ENCODE data around the gene GSDME.
A peak's percentile ranks its signal among the peaks of the same experiment; 100 is the strongest.

GSDME gene

DNA sequence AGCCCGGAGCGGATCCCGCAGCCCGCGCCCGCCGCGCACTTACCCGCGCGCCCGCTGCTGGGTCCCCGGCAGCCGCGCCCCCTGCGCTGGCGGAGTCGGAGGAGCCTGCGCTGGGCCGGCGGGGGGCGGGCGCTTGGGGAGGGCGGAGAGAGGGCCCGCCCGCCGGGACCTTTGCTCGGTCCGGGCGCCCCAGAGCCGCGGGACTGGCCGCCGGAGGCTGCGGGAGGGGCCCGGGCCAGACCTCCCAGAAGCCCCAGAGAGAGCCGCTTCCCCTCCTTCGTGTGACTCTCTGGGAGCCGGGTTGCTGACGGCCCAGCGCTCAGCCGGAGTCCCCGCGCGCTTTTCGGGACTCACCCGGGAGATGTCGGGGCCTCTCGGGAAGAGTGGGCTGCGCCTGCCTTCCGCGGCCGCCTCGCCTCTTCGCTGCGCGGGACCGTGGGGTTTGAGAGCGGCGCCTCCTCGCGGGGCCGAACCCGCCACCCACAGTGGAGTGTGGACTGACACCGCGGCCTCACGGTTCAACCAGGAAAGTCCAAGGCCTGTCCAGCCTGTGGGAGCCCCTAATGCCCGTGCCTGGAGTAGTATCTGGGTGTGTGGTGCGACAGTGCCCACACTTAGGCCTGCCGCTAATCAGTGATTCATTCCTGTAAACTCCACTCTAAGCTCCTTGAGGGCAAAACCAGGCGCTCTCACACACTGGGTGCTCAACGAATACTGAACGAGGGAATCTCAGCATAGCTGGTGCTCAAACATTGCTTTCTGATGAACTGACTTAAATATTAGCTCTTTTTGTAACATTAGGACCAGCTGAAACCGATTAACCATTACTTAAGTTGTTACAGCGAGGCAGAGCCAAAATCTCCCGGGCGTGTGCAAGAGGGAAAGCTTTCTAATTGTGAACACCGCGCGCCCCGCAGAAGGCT lies at the start of gene GSDME:
Gene GSDME (minus strand): TSS at position 112 of the 923 bp plus-strand sequence. CDS start 7,690 bp downstream, outside the sequence.
- peak within 1 kb of the TSS; percentile 69 to 74 for H3K4me3 ChIP-seq (replicated peaks in 1 of 2; ENCODE audit: low read depth in 2 of 2, low read length in 2 of 2)
- TF ChIP-seq, protein P1, sequence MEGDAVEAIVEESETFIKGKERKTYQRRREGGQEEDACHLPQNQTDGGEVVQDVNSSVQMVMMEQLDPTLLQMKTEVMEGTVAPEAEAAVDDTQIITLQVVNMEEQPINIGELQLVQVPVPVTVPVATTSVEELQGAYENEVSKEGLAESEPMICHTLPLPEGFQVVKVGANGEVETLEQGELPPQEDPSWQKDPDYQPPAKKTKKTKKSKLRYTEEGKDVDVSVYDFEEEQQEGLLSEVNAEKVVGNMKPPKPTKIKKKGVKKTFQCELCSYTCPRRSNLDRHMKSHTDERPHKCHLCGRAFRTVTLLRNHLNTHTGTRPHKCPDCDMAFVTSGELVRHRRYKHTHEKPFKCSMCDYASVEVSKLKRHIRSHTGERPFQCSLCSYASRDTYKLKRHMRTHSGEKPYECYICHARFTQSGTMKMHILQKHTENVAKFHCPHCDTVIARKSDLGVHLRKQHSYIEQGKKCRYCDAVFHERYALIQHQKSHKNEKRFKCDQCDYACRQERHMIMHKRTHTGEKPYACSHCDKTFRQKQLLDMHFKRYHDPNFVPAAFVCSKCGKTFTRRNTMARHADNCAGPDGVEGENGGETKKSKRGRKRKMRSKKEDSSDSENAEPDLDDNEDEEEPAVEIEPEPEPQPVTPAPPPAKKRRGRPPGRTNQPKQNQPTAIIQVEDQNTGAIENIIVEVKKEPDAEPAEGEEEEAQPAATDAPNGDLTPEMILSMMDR (IDR thresholded peaks at IDR 0.05; ENCODE audit: low read depth, low read length), result no peak
- DNase-seq (ENCODE audit: low read depth in 2 of 2), result peak; percentile 50 to 76

GRCh38 chr7:24802300-24802699 lies 45.0 kb upstream of the GSDME start:
- TF ChIP-seq, protein P1 (IDR thresholded peaks at IDR 0.05; ENCODE audit: low read depth, low read length), result no peak
- DNase-seq (ENCODE audit: low read depth in 2 of 2), result no peak
- H3K4me3 ChIP-seq (replicated peaks in 1 of 2; ENCODE audit: low read depth in 2 of 2, low read length in 2 of 2), result no peak overlapping the region

GRCh38 chr7:24801883-24802282 lies 44.6 kb upstream of the GSDME start:
- DNase-seq (ENCODE audit: low read depth in 2 of 2), result no peak
- TF ChIP-seq, protein P1 (IDR thresholded peaks at IDR 0.05; ENCODE audit: low read depth, low read length), result no peak
- no peak overlapping the region for H3K4me3 ChIP-seq (replicated peaks in 1 of 2; ENCODE audit: low read depth in 2 of 2, low read length in 2 of 2)

DNA sequence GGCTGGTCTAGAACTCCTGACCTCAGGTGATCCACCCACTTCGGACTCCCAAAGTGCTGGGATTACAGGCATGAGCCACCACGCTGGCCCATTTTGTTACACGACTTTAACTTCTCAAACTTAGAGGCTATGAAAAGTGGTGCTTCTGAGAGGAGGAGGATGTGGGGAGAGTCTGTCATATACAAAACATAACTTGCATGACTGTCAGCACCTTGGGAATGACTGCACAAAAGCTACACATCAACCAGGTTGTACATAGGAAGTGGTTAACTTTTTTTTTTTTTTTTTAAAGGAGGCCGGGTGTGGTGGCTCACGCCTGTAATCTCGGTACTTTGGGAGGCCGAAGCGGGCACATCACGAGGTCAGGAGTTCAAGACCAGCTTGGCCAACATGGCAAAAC lies 43.4 kb upstream of the GSDME start:
- TF ChIP-seq, protein P1 (IDR thresholded peaks at IDR 0.05; ENCODE audit: low read depth, low read length), result no peak
- H3K4me3 ChIP-seq (replicated peaks in 1 of 2; ENCODE audit: low read depth in 2 of 2, low read length in 2 of 2), result no peak overlapping the region
- DNase-seq (ENCODE audit: low read depth in 2 of 2), result no peak

- TF ChIP-seq, protein P1 (IDR thresholded peaks at IDR 0.05; ENCODE audit: low read depth, low read length), result no peak
- no peak for DNase-seq (ENCODE audit: low read depth in 2 of 2)
- H3K4me3 ChIP-seq (replicated peaks in 1 of 2; ENCODE audit: low read depth in 2 of 2, low read length in 2 of 2), result no peak overlapping the region
These were observed 42.8 kb upstream of the GSDME start for GRCh38 chr7:24800073-24800472.

DNA sequence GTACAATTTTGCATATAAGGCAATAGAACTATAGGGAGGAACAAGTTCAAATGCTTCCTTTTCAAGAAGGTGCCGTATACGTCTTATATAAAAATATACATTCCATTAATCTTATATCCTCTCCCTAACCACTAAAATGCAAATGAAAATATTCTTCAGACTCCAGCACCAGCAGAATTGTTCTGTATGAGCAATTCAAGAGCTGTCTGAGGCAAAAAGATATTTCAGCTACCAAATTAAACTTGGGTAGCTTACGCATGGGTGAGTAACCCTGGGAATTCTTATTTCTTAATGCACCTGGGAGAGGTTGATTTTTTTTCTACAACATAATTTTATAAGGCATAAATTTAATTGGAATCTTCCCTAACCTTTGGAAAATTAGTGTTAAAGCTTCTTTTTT lies 42.2 kb upstream of the GSDME start:
- DNase-seq (ENCODE audit: low read depth in 2 of 2), result no peak
- TF ChIP-seq, protein P1 (IDR thresholded peaks at IDR 0.05; ENCODE audit: low read depth, low read length), result no peak
- H3K4me3 ChIP-seq (replicated peaks in 1 of 2; ENCODE audit: low read depth in 2 of 2, low read length in 2 of 2), result no peak overlapping the region

Data from cardiac fibroblast (primary cell).